Nephron (organoid): ENCODE results near the gene RGS6.
"Not testable (repeated sequence)": the region's sequence is repeated elsewhere in the genome, so short reads cannot be mapped to it uniquely, and the experiment has no call there.

Experiments used
- H3K27ac Mint-ChIP-seq, 3 experiments: 2 replicates each; pipeline ENCODE4 v1.8.0; 2020; ENCODE audit warnings: mixed read lengths in 3 of 3, mild to moderate bottlenecking in 2 of 3, moderate library complexity in 1 of 3
- H3K27me3 Mint-ChIP-seq: 2 replicates; pipeline ENCODE4 v1.8.0; 2021; ENCODE audit warnings: low read depth, mild to moderate bottlenecking, moderate library complexity, mixed read lengths
- H3K36me3 Mint-ChIP-seq: 2 replicates; pipeline ENCODE4 v1.8.0; 2020; ENCODE audit warnings: low read depth, mixed read lengths
- H3K4me1 Mint-ChIP-seq: 2 replicates; pipeline ENCODE4 v1.8.0; 2020; ENCODE audit warnings: mixed read lengths
- H3K4me3 Mint-ChIP-seq, 3 experiments: 2 replicates each; pipeline ENCODE4 v1.8.0; 2020; ENCODE audit warnings: mild to moderate bottlenecking in 3 of 3, mixed read lengths in 3 of 3, moderate library complexity in 2 of 3
- H3K9me3 Mint-ChIP-seq: 2 replicates; pipeline ENCODE4 v1.8.0; 2020; ENCODE audit warnings: mixed read lengths
- TF ChIP-seq, protein P1 (sequence below), 3 experiments: fragments of 200-600 bp; sonication (generic); IDR thresholded peaks; one replicate each; pipeline ENCODE4 v1.5.0; 2021; ENCODE audit warnings: antibody characterized with exemption in 3 of 3; ENCODE audit not compliant: unreplicated experiment in 3 of 3

The RGS6 gene

DNA sequence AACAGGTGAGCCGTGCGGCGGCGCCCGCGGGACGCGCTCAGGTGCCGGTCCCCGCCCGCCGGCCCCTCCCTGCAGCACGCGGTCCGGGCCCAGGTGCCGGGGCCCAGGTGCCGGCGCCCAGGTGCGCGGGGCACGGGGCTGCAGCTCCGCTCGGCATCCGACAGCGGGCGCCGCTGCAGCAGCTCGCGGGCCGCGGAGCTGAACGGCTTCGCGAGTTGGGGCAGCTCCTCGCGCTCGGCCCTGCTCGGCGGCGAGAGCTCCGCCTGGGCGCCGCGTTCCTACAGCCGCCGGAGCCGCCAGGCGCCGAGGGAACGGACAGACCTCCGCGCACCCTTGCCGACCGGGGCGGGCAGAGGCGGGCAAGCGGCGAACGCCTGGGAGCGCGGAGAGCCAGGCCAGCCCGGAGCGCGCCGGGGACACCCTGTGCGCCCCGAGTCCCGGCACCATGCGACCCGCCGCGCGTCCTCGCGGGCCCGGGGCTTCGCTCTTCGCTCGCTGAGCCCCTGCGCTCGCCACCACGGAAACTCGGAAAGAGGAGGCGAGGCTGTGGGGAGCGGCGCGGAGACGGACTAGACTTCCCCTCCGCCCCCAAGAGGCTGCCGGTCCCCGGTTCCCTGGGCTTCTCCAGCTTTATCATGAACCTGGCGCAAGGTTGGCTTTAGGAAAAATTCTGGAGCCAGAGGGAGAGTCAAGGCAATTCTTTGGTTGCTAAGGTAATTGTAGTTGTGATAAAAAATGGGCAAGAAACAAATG, at the start of gene RGS6:
Gene RGS6 (plus strand): TSS at position 201 of the 753 bp plus-strand sequence.
- H3K27me3 Mint-ChIP-seq = peaks cover 68% of the 10 kb centered on the region
- peaks cover 18% of the 10 kb centered on the region for H3K4me1 Mint-ChIP-seq
- TF ChIP-seq, protein P1, sequence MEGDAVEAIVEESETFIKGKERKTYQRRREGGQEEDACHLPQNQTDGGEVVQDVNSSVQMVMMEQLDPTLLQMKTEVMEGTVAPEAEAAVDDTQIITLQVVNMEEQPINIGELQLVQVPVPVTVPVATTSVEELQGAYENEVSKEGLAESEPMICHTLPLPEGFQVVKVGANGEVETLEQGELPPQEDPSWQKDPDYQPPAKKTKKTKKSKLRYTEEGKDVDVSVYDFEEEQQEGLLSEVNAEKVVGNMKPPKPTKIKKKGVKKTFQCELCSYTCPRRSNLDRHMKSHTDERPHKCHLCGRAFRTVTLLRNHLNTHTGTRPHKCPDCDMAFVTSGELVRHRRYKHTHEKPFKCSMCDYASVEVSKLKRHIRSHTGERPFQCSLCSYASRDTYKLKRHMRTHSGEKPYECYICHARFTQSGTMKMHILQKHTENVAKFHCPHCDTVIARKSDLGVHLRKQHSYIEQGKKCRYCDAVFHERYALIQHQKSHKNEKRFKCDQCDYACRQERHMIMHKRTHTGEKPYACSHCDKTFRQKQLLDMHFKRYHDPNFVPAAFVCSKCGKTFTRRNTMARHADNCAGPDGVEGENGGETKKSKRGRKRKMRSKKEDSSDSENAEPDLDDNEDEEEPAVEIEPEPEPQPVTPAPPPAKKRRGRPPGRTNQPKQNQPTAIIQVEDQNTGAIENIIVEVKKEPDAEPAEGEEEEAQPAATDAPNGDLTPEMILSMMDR (IDR thresholded peaks at IDR 0.05; ENCODE audit: unreplicated experiment in 3 of 3) = peak; percentile 24 to 45 (median 27)
- no peak within 1 kb of the TSS for H3K27ac Mint-ChIP-seq
- H3K36me3 Mint-ChIP-seq = no peaks in the 10 kb centered on the region
- peaks cover 10% of the 10 kb centered on the region for H3K9me3 Mint-ChIP-seq
- peak within 1 kb of the TSS; percentile 79 to 88 (median 84) for H3K4me3 Mint-ChIP-seq

DNA sequence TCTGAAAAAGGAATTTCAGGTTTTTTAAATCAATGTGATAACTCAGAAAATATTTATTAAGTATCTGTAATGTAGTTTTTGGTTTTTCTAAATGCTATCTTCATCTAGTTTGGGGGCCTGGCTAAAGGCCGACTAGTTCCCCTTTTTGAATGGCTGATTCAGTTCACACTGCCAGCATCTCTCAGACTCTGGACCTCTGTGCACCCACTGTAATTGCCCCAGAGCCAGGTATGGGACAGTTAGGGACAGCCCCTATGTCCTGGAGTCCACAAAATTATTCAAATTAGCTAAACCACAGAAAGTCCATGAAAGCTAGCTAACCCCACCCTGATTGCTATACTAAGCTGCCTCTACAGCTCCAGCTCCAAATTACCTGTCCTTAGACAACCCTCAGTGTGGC, 49.1 kb upstream of the RGS6 start:
- Mint-ChIP-seq H3K27me3 (no peaks in the 10 kb centered on the region), H3K36me3 (peaks cover 4% of the 10 kb centered on the region), H3K27ac (no peak overlapping the region), H3K4me1 (no peaks in the 10 kb centered on the region), H3K9me3 (peaks cover 32% of the 10 kb centered on the region), H3K4me3 (no peak overlapping the region)
- TF ChIP-seq, protein P1 (IDR thresholded peaks at IDR 0.05; ENCODE audit: unreplicated experiment in 3 of 3) = no peak

DNA sequence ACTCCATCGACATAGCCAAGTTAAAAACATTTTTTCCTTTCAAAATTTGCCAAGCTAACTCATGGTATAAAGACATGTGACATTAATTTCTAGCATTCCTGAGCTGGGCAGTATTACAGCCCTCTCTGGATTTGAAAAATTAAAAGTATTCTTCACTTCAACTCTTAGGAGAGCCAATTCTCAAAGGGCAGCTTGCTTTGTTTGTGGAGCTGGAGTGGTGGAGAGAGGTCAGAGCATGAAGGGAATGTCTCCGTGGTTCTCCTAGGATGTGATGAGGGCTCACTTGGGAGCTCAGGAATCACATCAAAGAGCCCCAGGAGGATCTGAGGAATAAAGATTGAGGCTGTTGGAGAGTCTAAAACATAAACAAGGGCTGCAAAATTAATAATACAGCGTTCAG, 46.9 kb upstream of the RGS6 start:
- Mint-ChIP-seq H3K4me1 (peaks cover 4% of the 10 kb centered on the region), H3K36me3 (peaks cover 4% of the 10 kb centered on the region), H3K27ac (no peak overlapping the region), H3K4me3 (no peak overlapping the region), H3K9me3 (peaks cover 35% of the 10 kb centered on the region), H3K27me3 (no peaks in the 10 kb centered on the region)
- TF ChIP-seq, protein P1 (IDR thresholded peaks at IDR 0.05; ENCODE audit: unreplicated experiment in 3 of 3) = no peak

DNA sequence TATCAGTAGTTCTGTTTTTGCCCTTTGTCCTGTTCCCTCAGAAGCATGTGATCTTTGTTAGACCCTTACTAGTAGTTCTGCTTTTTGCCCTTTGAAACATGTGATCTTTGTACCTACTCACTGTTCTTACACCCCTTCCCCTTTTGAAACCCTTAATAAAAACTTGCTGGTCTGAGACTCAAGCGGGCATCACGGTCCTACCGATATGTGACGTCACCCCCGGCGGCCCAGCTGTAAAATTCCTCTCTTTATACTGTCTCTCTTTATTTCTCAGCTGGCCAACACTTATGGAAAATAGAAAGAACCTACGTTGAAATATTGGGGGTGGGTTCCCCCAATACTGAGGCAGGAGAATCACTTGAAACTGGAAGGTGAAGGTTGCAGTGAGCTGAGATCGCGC, 44.4 kb upstream of the RGS6 start:
- H3K4me3 Mint-ChIP-seq, H3K27me3 Mint-ChIP-seq, H3K4me1 Mint-ChIP-seq, H3K36me3 Mint-ChIP-seq, H3K27ac Mint-ChIP-seq: not testable (repeated sequence)
- peaks cover 24% of the 10 kb centered on the region for H3K9me3 Mint-ChIP-seq

DNA sequence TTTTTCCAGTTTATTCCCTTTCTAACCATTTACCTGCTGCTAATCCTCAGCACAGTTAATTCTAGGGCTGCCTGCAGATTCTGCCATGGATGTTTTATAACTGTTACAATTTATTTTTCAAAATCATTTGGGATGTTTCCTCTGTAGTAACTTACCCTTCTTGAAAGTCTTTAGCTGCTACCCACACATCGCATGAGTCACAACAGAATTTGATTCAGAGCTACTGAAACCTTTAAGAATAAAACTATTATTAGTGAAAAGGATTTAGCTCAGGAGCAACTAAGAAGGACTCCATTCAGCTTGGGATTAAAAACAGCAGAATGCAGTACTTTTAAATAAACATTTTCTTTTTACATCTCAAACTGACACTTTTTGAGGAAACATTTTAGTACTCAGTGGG, 41.7 kb upstream of the RGS6 start:
- TF ChIP-seq, protein P1 (IDR thresholded peaks at IDR 0.05; ENCODE audit: unreplicated experiment in 3 of 3) = no peak
- Mint-ChIP-seq H3K4me1 (peaks cover 8% of the 10 kb centered on the region), H3K4me3 (no peak overlapping the region), H3K27ac (no peak overlapping the region), H3K36me3 (peaks cover 4% of the 10 kb centered on the region), H3K9me3 (peaks cover 24% of the 10 kb centered on the region), H3K27me3 (no peaks in the 10 kb centered on the region)

DNA sequence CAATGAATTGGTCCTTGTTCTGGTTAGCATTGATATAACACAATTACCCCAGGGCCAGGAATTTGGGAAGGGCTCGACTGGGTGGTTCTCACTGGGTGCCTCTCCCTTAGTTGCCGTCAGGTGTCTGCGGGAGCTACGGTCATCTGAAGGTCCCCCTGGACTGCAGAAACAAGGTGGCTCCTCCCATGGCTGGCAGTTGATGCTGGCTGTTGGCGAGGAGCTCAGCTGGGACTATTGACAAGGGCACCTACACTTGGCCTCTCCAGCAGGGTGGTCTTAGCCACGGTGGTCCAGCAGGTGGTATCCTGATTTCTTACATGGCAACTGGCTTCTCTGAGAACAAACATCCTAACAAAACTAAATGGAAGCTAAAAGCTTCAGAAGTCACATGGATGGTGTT, 41.0 kb upstream of the RGS6 start:
- TF ChIP-seq, protein P1 (IDR thresholded peaks at IDR 0.05; ENCODE audit: unreplicated experiment in 3 of 3) = no peak
- Mint-ChIP-seq H3K36me3 (peaks cover 4% of the 10 kb centered on the region), H3K4me1 (peaks cover 8% of the 10 kb centered on the region), H3K9me3 (peaks cover 21% of the 10 kb centered on the region), H3K27ac (no peak overlapping the region), H3K27me3 (no peaks in the 10 kb centered on the region), H3K4me3 (no peak overlapping the region)
